Eye (tissue), 1 donor: ENCODE results near the gene CD109.
"Not testable (repeated sequence)": the region's sequence is repeated elsewhere in the genome, so short reads cannot be mapped to it uniquely, and the experiment has no call there.

Experiments used
- DNase-seq: peaks from one replicate; pipeline ENCODE4 v3.0.0-alpha.2; 2015

The CD109 gene

GRCh38 chr6:73688351-73688750 lies 7.7 kb upstream of the CD109 start:
- peak; percentile 21 for DNase-seq

GRCh38 chr6:73690056-73690455 lies 5.9 kb upstream of the CD109 start:
- no peak for DNase-seq

GRCh38 chr6:73691512-73691911 lies 4.5 kb upstream of the CD109 start:
- no peak for DNase-seq

GRCh38 chr6:73694711-73695411 lies 1.1 kb upstream of the CD109 start:
- DNase-seq = peak; percentile 10

GRCh38 chr6:73696966-73697655 lies 1.1 kb downstream of the CD109 start:
- no peak for DNase-seq

- DNase-seq = no peak
These were observed 3.9 kb downstream of the CD109 start for GRCh38 chr6:73699676-73700459.

- no peak for DNase-seq
These were observed 6.4 kb downstream of the CD109 start for GRCh38 chr6:73702444-73702843.

- DNase-seq = no peak
These were observed 7.5 kb downstream of the CD109 start for GRCh38 chr6:73703466-73703865.

- DNase-seq = peak; percentile 15
These were observed 8.3 kb downstream of the CD109 start for GRCh38 chr6:73704260-73704659.

- no peak for DNase-seq
These were observed 8.8 kb downstream of the CD109 start for GRCh38 chr6:73704798-73705197.

GRCh38 chr6:73706971-73707370 lies 11.0 kb downstream of the CD109 start:
- DNase-seq = no peak

- no peak for DNase-seq
These were observed 14.5 kb downstream of the CD109 start for GRCh38 chr6:73710470-73710869.

- no peak for DNase-seq
These were observed 14.9 kb downstream of the CD109 start for GRCh38 chr6:73710948-73711347.

- no peak for DNase-seq
These were observed 16.7 kb downstream of the CD109 start for GRCh38 chr6:73712535-73713173.

- DNase-seq = no peak
These were observed 17.6 kb downstream of the CD109 start for GRCh38 chr6:73713426-73714147.

- not testable (repeated sequence) for DNase-seq
These were observed 19.1 kb downstream of the CD109 start for GRCh38 chr6:73715111-73715508.

- no peak for DNase-seq
These were observed 23.0 kb downstream of the CD109 start for GRCh38 chr6:73719046-73719445.

- no peak for DNase-seq
These were observed 26.5 kb downstream of the CD109 start for GRCh38 chr6:73722318-73723060.

- DNase-seq = not testable (repeated sequence)
These were observed 27.5 kb downstream of the CD109 start for GRCh38 chr6:73723480-73723879.

GRCh38 chr6:73724389-73724788 lies 28.4 kb downstream of the CD109 start:
- no peak for DNase-seq

- not testable (repeated sequence) for DNase-seq
These were observed 29.2 kb downstream of the CD109 start for GRCh38 chr6:73725192-73725591.

- no peak for DNase-seq
These were observed 31.1 kb downstream of the CD109 start for GRCh38 chr6:73727114-73727513.
